GM12878 (cell line): Measurements from ENCODE around the gene PMM2.

Experiments
- CHD2 ChIP-seq: IDR thresholded peaks from 2 replicates; pipeline ENCODE4 v1.6.1; 2011; ENCODE audit warnings: low read depth, low read length, improper control_type of control experiment, borderline replicate concordance
- E4F1 ChIP-seq: fragments of 450-650 bp; IDR thresholded peaks from 2 replicates; pipeline ENCODE4 v1.6.1; 2018; ENCODE audit warnings: borderline replicate concordance, mild to moderate bottlenecking; ENCODE audit not compliant: partially characterized antibody
- POLR2AphosphoS2 ChIP-seq: IDR thresholded peaks from 2 replicates; pipeline ENCODE4 v1.6.1; 2011; ENCODE audit warnings: low read depth, mild to moderate bottlenecking, low read length, improper control_type of control experiment, moderate library complexity
- REST ChIP-seq: IDR thresholded peaks from 2 replicates; pipeline ENCODE4 v1.6.1; 2012; ENCODE audit warnings: mild to moderate bottlenecking, low read depth, low read length
- SUPT20H ChIP-seq: IDR thresholded peaks from 2 replicates; pipeline ENCODE4 v1.6.1; 2011; ENCODE audit warnings: low read depth, mild to moderate bottlenecking, low read length, moderate library complexity, borderline replicate concordance; ENCODE audit not compliant: control insufficient read depth
- ZNF274 ChIP-seq: IDR thresholded peaks from one replicate; pipeline ENCODE4 v1.8.0; 2011; ENCODE audit not compliant: insufficient read length, insufficient read depth

- TF ChIP-seq E4F1 (no peak), ZNF274 (no peak), POLR2AphosphoS2 (no peak), REST (no peak), SUPT20H (no peak), CHD2 (no peak)
Measured at GRCh38 chr16:8846401-8846932, 48.8 kb downstream of the PMM2 start.
